SIG-M5 treated with dmso at 0.1 percent for 504 hours (cell line): ENCODE results near the gene TSHR.
"Not testable (repeated sequence)": the region's sequence is repeated elsewhere in the genome, so short reads cannot be mapped to it uniquely, and the experiment has no call there.

ENCODE experiments used
- DNase-seq: peaks from one replicate; lab custom pipeline; 2025; ENCODE audit not compliant: unreplicated experiment; lab: John Stamatoyannopoulos, UW

TSHR gene

DNA sequence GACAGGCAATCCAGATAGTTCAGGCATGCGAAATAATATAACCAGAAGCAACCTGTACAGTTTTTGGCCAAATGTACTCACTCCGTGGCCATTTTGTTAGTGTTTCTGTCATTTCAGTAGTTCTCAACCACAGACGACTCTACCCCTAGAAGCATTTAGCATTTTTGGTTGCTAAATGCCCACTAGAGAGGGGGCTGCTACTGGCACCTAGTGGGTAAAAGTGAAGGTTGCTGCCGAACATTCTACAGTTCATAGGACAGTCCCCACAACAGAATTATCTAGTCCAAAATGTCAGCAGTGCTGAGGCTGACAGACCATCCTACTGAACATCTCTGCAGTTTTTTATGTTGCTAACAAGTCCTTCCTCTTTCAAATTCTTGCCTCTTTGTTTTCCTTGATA lies 107.4 kb downstream of the TSHR start:
- peak; percentile 44 for DNase-seq

DNA sequence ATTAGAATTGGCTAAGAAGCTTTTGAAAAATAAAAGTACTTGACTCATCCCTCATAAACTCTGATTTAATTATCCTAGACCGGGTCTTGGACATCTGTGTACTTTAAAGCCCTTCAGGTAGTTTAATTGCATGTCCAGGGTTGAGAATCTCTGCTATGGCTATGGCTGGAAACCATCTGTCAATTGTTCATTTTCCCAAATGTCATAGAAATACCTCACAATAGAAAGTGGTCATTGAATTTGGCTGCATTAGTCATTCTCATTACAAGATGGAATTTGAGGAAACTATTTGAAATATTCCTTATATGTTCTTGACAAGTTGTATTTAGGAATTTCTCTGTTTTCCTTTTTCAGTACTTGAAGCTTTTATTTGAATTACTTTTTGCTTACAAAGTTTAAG lies 111.3 kb downstream of the TSHR start:
- DNase-seq = no peak

GRCh38 chr14:81067156-81067555 lies 111.7 kb downstream of the TSHR start:
- DNase-seq = no peak

- DNase-seq = no peak
Measured at GRCh38 chr14:81068176-81068782, 112.9 kb downstream of the TSHR start.

DNA sequence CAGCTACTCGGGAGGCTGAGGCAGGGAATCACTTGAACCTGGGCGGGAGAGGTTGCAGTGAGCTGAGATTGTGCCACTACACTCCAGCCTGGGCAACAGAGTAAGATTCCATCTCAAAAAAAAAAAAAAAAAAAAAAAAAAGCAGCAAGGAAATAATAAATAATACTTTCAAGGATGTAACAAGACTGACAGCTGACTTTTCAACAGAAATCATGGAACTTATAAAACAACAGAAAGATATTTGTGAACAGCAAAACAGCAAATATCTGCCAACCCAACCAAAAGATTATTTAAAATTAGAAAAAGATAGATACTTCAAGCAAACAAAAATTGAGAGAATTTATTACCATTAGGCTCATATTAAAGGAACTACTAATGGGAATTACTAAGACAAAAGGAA lies 115.1 kb downstream of the TSHR start:
- DNase-seq = no peak

- no peak for DNase-seq
Measured at GRCh38 chr14:81085596-81085995, 130.2 kb downstream of the TSHR start.

DNA sequence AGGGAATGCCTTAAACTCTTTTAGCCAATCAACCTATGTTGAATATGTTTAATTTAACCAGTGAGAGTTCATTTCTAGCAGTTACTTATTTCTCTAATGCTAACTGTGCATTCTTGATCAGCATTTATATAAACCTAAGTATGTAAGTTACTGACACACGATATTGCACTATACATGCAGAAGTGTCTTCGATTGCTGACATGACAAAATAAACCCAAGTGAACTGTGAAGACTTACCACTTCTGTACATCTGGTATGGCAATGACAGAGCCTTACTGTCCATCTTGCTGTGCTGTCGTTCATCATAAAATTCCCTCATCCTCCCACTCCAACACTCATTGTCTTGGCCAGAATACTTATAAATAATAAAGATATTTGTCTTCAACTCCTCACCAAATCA lies 131.8 kb downstream of the TSHR start:
- no peak for DNase-seq

- no peak for DNase-seq
Measured at GRCh38 chr14:81091139-81091538, 135.7 kb downstream of the TSHR start.

GRCh38 chr14:81091660-81092059 lies 136.2 kb downstream of the TSHR start:
- no peak for DNase-seq

DNA sequence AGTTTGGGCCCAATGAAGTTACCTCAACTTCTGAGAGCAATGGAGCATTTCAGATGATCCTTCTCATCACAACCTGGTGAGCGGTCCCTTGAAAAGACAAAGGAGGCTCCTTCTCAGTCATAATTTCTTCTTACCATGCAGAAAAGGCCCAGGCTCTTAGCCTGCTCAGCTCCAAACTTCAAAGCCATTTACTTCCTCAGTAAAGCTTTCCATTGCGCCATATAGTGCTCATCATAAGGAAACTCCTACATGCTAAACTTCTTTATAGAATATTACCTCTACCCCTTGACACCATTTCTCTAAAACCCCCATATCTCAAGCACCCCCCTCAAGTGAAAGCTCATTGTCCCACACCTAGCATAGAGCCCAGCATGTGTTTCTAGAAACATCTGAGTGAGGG lies 138.2 kb downstream of the TSHR start:
- DNase-seq = peak; percentile 24

GRCh38 chr14:81095539-81095938 lies 140.1 kb downstream of the TSHR start:
- no peak for DNase-seq

- no peak for DNase-seq
Measured at GRCh38 chr14:81096656-81097055, 141.2 kb downstream of the TSHR start.

- DNase-seq = no peak
Measured at GRCh38 chr14:81102217-81102616, 146.8 kb downstream of the TSHR start.

DNA sequence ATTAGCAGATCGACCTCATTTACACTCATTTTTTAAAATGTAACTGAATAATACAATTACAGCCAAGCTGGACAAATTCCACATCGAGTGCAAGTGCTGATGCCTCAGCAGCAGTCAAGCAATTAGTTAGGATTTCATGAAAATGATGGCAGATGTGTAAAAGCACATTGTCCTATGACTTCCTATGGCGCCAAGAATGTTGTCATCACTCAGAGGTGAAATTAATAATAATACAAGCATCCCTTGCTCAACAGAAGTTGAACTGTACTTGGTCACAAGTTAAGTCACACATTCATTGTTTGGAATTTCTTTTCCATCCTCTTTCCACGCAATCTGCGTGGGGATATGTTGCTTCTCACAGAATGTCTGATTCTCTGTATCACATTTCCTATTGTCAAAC lies 148.0 kb downstream of the TSHR start:
- DNase-seq = no peak

- no peak for DNase-seq
Measured at GRCh38 chr14:81105378-81105777, 150.0 kb downstream of the TSHR start.

GRCh38 chr14:81105961-81106360 lies 150.5 kb downstream of the TSHR start:
- no peak for DNase-seq

GRCh38 chr14:81110186-81110585 lies 154.8 kb downstream of the TSHR start:
- DNase-seq = no peak

DNA sequence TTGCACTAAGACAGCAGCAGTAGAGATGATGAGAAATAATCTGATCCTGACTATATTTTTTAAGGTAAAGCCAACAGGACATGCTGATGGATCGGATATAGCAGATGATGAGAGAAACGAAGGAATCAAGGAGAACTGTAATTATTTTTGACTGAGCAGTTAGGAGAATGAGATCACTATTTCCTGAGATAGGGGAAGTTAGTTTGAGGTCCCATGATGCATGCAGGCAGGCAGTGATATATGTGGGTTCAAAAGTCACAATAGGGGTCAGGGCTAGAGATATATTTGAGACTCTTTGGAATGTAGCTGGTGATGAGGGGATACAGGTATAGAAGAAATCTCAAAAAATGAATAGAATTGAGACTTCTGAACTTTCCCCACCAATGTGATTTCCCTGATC lies 157.8 kb downstream of the TSHR start:
- DNase-seq = no peak

DNA sequence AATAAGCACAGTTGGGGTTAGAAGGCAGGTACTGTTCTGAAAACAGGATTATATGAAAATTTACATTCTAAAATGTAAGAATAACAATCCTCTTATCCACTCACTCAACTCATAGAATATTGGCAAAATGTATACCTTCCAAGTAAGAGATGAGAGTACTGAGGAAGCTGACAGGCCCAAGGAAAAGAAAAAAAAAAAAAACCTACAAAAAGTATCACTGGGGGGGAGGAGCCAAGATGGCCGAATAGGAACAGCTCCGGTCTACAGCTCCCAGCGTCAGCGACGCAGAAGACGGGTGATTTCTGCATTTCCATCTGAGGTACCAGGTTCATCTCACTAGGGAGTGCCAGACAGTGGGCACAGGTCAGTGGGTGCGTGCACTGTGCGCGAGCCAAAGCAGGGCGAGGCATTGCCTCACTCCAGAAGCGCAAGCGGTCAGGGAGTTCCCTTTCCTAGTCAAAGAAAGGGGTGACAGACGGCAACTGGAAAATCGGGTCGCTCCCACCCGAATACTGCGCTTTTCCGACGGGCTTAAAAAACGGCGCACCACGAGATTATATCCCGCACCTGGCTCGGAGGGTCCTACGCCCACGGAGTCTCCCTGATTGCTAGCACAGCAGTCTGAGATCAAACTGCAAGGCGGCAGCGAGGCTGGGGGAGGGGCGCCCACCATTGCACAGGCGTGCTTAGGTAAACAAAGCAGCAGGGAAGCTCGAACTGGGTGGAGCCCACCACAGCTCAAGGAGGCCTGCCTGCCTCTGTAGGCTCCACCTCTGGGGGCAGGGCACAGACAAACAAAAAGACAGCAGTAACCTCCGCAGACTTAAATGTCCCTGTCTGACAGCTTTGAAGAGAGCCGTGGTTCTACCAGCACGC lies 158.8 kb downstream of the TSHR start:
- not testable (repeated sequence) for DNase-seq

DNA sequence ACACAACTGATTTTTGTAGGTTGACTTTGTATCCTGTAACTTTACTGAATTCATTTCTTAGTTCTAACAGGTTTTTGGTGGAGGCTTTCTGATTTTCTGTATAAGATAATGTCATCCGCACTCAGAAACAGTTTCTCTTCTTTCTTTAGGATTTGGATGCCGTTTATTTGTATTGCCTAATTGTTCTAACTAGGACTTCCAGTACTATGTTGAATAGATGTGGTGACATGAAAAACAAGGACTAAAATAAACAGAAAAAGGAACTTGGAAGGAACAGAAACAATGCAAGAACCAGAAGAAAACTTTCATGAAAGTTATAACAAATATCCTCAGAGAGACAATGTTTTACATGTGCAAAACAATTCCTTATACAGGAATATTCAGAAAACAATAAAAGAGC lies 165.1 kb downstream of the TSHR start:
- peak; percentile 78 for DNase-seq

- DNase-seq = peak; percentile 55
Measured at GRCh38 chr14:81122326-81122725, 166.9 kb downstream of the TSHR start.

GRCh38 chr14:81123811-81124210 lies 168.4 kb downstream of the TSHR start:
- no peak for DNase-seq

- no peak for DNase-seq
Measured at GRCh38 chr14:81125536-81125935, 170.1 kb downstream of the TSHR start.
